HCT116 (cell line): ENCODE data around the gene LRP1B. TPM values are rescaled to one million over a fixed set of nuclear protein-coding genes. Genes with fewer than 3 reads are reported as not detected.

Source experiments
- ATAC-seq: fragments of 200-7000 bp; cut with Tn5 transposase; 2 replicates; pipeline ENCODE4 v1.9.1; 2020; ENCODE audit warnings: mild to moderate bottlenecking, moderate library complexity
- BruUV-seq: library from RNA; stranded (reverse); fragments of 400-500 nt; replicated peaks from 2 replicates; lab custom pipeline; 2021; lab: Mats Ljungman, UMichigan
- CTCF ChIA-PET: fragments of 300-600 bp; sonication (Branson Sonifier 250); formaldehyde crosslinking; loops from one replicate; lab custom pipeline; 2021; ENCODE audit warnings: antibody characterized with exemption; lab: Charles Lee
- POLR2A ChIA-PET: fragments of 300-600, 350-600 bp; sonication (Branson Sonifier 250); formaldehyde crosslinking; loops from one replicate; lab custom pipeline; 2021; ENCODE audit warnings: antibody characterized with exemption; lab: Charles Lee
- RAD21 ChIA-PET, 2 experiments: fragments of 300-600 bp; sonication (Branson Sonifier 250); formaldehyde crosslinking; loops; one replicate each; lab custom pipeline; 2023; ENCODE audit warnings: low total read pairs in 2 of 2; ENCODE audit not compliant: uncharacterized antibody in 2 of 2, unreplicated experiment in 2 of 2, low non-redundant PET in 1 of 2; lab: Charles Lee
- DNase-seq: peaks from one replicate; pipeline ENCODE4 v3.0.0-alpha.2; 2010; ENCODE audit warnings: low read depth, low spot score
- H2AFZ ChIP-seq: fragments of 200-600 bp; shearing (Covaris generic), sonication (generic); 2 replicates; pipeline ENCODE4 v1.6.1; 2017; ENCODE audit warnings: low read depth, mixed run types, mixed read lengths, antibody characterized with exemption, low read length; ENCODE audit not compliant: poor library complexity, severe bottlenecking
- H3K27ac ChIP-seq: 2 replicates; pipeline ENCODE4 v1.5.1; 2012; ENCODE audit warnings: low read depth, low read length
- H3K27me3 ChIP-seq: fragments of 200-600 bp; sonication (generic); 2 replicates; pipeline ENCODE4 v1.6.1; 2016; ENCODE audit warnings: mixed run types, low read length, mixed read lengths; ENCODE audit not compliant: insufficient read depth
- H3K36me3 ChIP-seq, 2 experiments: fragments of 200-500 bp in 1 of 2; fragments of 200-600 bp in 1 of 2; sonication (Bioruptor generic) in 1 of 2; sonication (generic) in 1 of 2; 2 replicates each; pipeline versions ENCODE4 v1.5.1 to v1.6.1; 2014 to 2016; ENCODE audit warnings: low read length in 2 of 2, inconsistent platforms in 1 of 2, mixed read lengths in 1 of 2, mixed run types in 1 of 2; ENCODE audit not compliant: insufficient read depth in 2 of 2, control insufficient read depth in 1 of 2
- H3K4me1 ChIP-seq, 2 experiments: fragments of 200-600 bp in 1 of 2; sonication (generic) in 1 of 2; 2 replicates each; pipeline versions ENCODE4 v1.5.1 to v1.6.1; 2012 to 2017; ENCODE audit warnings: low read length in 2 of 2, inconsistent platforms in 1 of 2, mild to moderate bottlenecking in 1 of 2, mixed read lengths in 1 of 2, mixed run types in 1 of 2, moderate library complexity in 1 of 2; ENCODE audit not compliant: insufficient read depth in 2 of 2, control insufficient read depth in 1 of 2
- H3K4me2 ChIP-seq: fragments of 200-600 bp; sonication (generic); 2 replicates; pipeline ENCODE4 v1.6.1; 2017; ENCODE audit warnings: mixed run types, low read length, mixed read lengths
- H3K4me3 ChIP-seq, 2 experiments: fragments of 200-600 bp in 1 of 2; sonication (generic) in 1 of 2; replicated peaks in 1 of 2; 2 replicates each; pipeline ENCODE4 v1.5.1; 2011 to 2016; ENCODE audit warnings: low read length in 2 of 2, control low read depth in 1 of 2, low read depth in 1 of 2, mild to moderate bottlenecking in 1 of 2, mixed read lengths in 1 of 2, mixed run types in 1 of 2
- H3K79me2 ChIP-seq: fragments of 200-600 bp; sonication (generic); 2 replicates; pipeline ENCODE4 v1.6.1; 2017; ENCODE audit warnings: mild to moderate bottlenecking, mixed run types, low read length, moderate library complexity, mixed read lengths; ENCODE audit not compliant: insufficient read depth
- H3K9ac ChIP-seq: fragments of 200-600 bp; sonication (generic); 2 replicates; pipeline ENCODE4 v1.6.1; 2016; ENCODE audit warnings: low read length, mixed read lengths
- H3K9me2 ChIP-seq: fragments of 200-600 bp; sonication (generic), shearing (Covaris generic); 2 replicates; pipeline ENCODE4 v1.6.1; 2017; ENCODE audit warnings: mixed run types, mild to moderate bottlenecking, moderate library complexity; ENCODE audit not compliant: insufficient read depth
- H3K9me3 ChIP-seq, 2 experiments: fragments of 200-500 bp in 1 of 2; fragments of 200-600 bp in 1 of 2; sonication (Bioruptor generic) in 1 of 2; sonication (generic) in 1 of 2; 2 replicates each; pipeline ENCODE4 v1.6.1; 2014 to 2017; ENCODE audit warnings: low read length in 2 of 2, mixed read lengths in 2 of 2, inconsistent platforms in 1 of 2, low read depth in 1 of 2, mild to moderate bottlenecking in 1 of 2, mixed run types in 1 of 2, moderate library complexity in 1 of 2; ENCODE audit not compliant: control insufficient read depth in 1 of 2, insufficient read depth in 1 of 2
- H4K20me1 ChIP-seq: fragments of 200-600 bp; sonication (generic), shearing (Covaris generic); 2 replicates; pipeline ENCODE4 v1.6.1; 2017; ENCODE audit warnings: mixed run types, mild to moderate bottlenecking, moderate library complexity; ENCODE audit not compliant: insufficient read depth
- ATF3 ChIP-seq: IDR thresholded peaks from 2 replicates; pipeline ENCODE4 v1.6.1; 2012
- CBX3 ChIP-seq: IDR thresholded peaks from 2 replicates; pipeline ENCODE4 v1.6.1; 2012; ENCODE audit warnings: low read depth
- CEBPB ChIP-seq: IDR thresholded peaks from 2 replicates; pipeline ENCODE4 v1.6.1; 2012; ENCODE audit warnings: low read depth
- CTCF ChIP-seq, 3 experiments: fragments of 200-600 bp in 1 of 3; sonication (generic) in 1 of 3; IDR thresholded peaks in 2 of 3; conservative IDR thresholded peaks in 1 of 3; 2 replicates each; pipeline ENCODE4 v1.5.1; 2012 to 2017; ENCODE audit warnings: low read depth in 2 of 3, low read length in 2 of 3, antibody characterized with exemption in 1 of 3, borderline replicate concordance in 1 of 3, control low read depth in 1 of 3, mild to moderate bottlenecking in 1 of 3, mixed read lengths in 1 of 3, mixed run types in 1 of 3, moderate library complexity in 1 of 3; ENCODE audit not compliant: insufficient read depth in 1 of 3
- EGR1 ChIP-seq: IDR thresholded peaks from 2 replicates; pipeline ENCODE4 v1.6.1; 2012; ENCODE audit warnings: low read depth
- ELF1 ChIP-seq: IDR thresholded peaks from 2 replicates; pipeline ENCODE4 v1.6.1; 2012; ENCODE audit warnings: low read depth, borderline replicate concordance
- FOSL1 ChIP-seq: IDR thresholded peaks from 2 replicates; pipeline ENCODE4 v1.6.1; 2012; ENCODE audit warnings: low read depth
- MAX ChIP-seq: IDR thresholded peaks from 2 replicates; pipeline ENCODE4 v1.6.1; 2012
- POLR2A ChIP-seq: IDR thresholded peaks from 2 replicates; pipeline ENCODE4 v1.7.0; 2011; ENCODE audit warnings: borderline replicate concordance; ENCODE audit not compliant: insufficient read depth, insufficient read length; ENCODE audit errors: extremely low read depth
- POLR2AphosphoS5 ChIP-seq: IDR thresholded peaks from 2 replicates; pipeline ENCODE4 v1.6.1; 2011; ENCODE audit warnings: mild to moderate bottlenecking, low read depth, low read length, moderate library complexity
- RAD21 ChIP-seq: IDR thresholded peaks from 2 replicates; pipeline ENCODE4 v1.6.1; 2012; ENCODE audit warnings: low read depth, mild to moderate bottlenecking
- REST ChIP-seq: IDR thresholded peaks from 2 replicates; pipeline ENCODE4 v1.6.1; 2012; ENCODE audit warnings: low read depth
- SIN3A ChIP-seq: IDR thresholded peaks from 2 replicates; pipeline ENCODE4 v1.6.1; 2012; ENCODE audit warnings: low read depth
- SP1 ChIP-seq: IDR thresholded peaks from 2 replicates; pipeline ENCODE4 v1.6.1; 2012; ENCODE audit warnings: low read depth
- SRF ChIP-seq: IDR thresholded peaks from 2 replicates; pipeline ENCODE4 v1.6.1; 2012; ENCODE audit warnings: low read depth
- TCF7L2 ChIP-seq: IDR thresholded peaks from 2 replicates; pipeline ENCODE4 v1.7.0; 2011; ENCODE audit warnings: borderline replicate concordance, inconsistent platforms; ENCODE audit not compliant: insufficient read depth, insufficient read length; ENCODE audit errors: extremely low read depth
- YY1 ChIP-seq: IDR thresholded peaks from 2 replicates; pipeline ENCODE4 v1.6.1; 2011; ENCODE audit warnings: low read length, low read depth, moderate library complexity, mild to moderate bottlenecking; ENCODE audit not compliant: insufficient replicate concordance; ENCODE audit errors: extremely low read depth
- ZFX ChIP-seq: fragments of 450-650 bp; IDR thresholded peaks from 2 replicates; pipeline ENCODE4 v1.6.1; 2017
- ZNF274 ChIP-seq: fragments of 200-500 bp; sonication (Bioruptor generic); IDR thresholded peaks from 2 replicates; pipeline ENCODE4 v1.6.1; 2014; ENCODE audit warnings: mild to moderate bottlenecking, low read depth, low read length, inconsistent platforms
- intact Hi-C: fragments of 100-400 bp; cut with micrococcal nuclease; formaldehyde crosslinking; loops from 2 replicates; pipeline ENCODE4 v1.10.0; 2022
- total RNA-seq: library from RNA; stranded (reverse); gene quantifications from one replicate; pipeline ENCODE4 v1.2.1, GENCODE V29; 2021; ENCODE audit not compliant: unreplicated experiment

LRP1B gene
- total RNA-seq, 1 experiment from 2014 or later: 0.34 TPM

GRCh38 chr2:141455211-141455826 lies 675.5 kb downstream of the LRP1B start:
- no peaks in the 10 kb centered on the region for H3K4me1 ChIP-seq
- intact Hi-C loops: no loop called here
- H3K9me2 ChIP-seq: no peaks in the 10 kb centered on the region
- POLR2A ChIA-PET: no interaction called here
- no peaks in the 10 kb centered on the region for H3K36me3 ChIP-seq
- H3K27me3 ChIP-seq: no peaks in the 10 kb centered on the region
- ATAC-seq: no peak
- no peak overlapping the region for H3K4me2 ChIP-seq
- DNase-seq: no peak
- no peak for TF ChIP-seq REST
- no peak for TF ChIP-seq RAD21
- no peak for TF ChIP-seq ZNF274
- no peak for TF ChIP-seq TCF7L2
- no peak for TF ChIP-seq ATF3
- no peak for TF ChIP-seq EGR1
- TF ChIP-seq CEBPB: no peak
- TF ChIP-seq FOSL1: no peak
- TF ChIP-seq MAX: no peak
- TF ChIP-seq CBX3: no peak
- TF ChIP-seq CTCF (IDR thresholded peaks at IDR 0.05 in 2 of 3, conservative IDR thresholded peaks at IDR 0.05 in 1 of 3; ENCODE audit: borderline replicate concordance in 1 of 3, insufficient read depth in 1 of 3, low read depth in 2 of 3, low read length in 2 of 3): no peak
- TF ChIP-seq ELF1: no peak
- TF ChIP-seq ZFX: no peak
- no peak for TF ChIP-seq SIN3A
- no peak for TF ChIP-seq SRF
- no peak for TF ChIP-seq SP1
- TF ChIP-seq POLR2AphosphoS5: no peak
- TF ChIP-seq YY1: no peak
- TF ChIP-seq POLR2A: no peak
- no peak overlapping the region for H3K9ac ChIP-seq
- H3K4me3 ChIP-seq: no peak overlapping the region
- H3K27ac ChIP-seq: no peak overlapping the region
- H4K20me1 ChIP-seq: no peaks in the 10 kb centered on the region
- CTCF ChIA-PET: no interaction called here
- RAD21 ChIA-PET: no interaction called here
- no peak overlapping the region for H2AFZ ChIP-seq
- BruUV-seq: no TSS peak
- H3K79me2 ChIP-seq: no peaks in the 10 kb centered on the region
- no peaks in the 10 kb centered on the region for H3K9me3 ChIP-seq
